ENCODE measurements around the gene KRTAP20-3. TPM values are rescaled to one million over a fixed set of nuclear protein-coding genes. Genes with fewer than 3 reads are reported as not detected.
A peak's percentile ranks its signal among the peaks of the same experiment; 100 is the strongest.

KRTAP20-3 gene
- total and polyA plus RNA-seq, 10 of the 15 experiments (the other 5 are each of a cell fraction or from before 2014, with no cell fraction given): not detected

GRCh38 chr21:30605968-30606367, 36.7 kb upstream of the KRTAP20-3 start:
- intact Hi-C loops (cut with micrococcal nuclease; ENCODE audit: unreplicated experiment): no loop called here
- CTCF ChIA-PET: no interaction called here

GRCh38 chr21:30612132-30612531, 30.5 kb upstream of the KRTAP20-3 start:
- FAIRE-seq (no peak), DNase-seq (ENCODE audit: low read depth, low spot score) (no peak), ATAC-seq (peak; percentile 47)
- ChIA-PET POLR2A (no interaction called here), CTCF (interaction anchor here (1.3 kb wide), 1 partner anchor 106 kb away, joined by 3 read pairs; the partner anchor contains the start of gene KRTAP21-3), SMC1A (ENCODE audit: uncharacterized antibody, unreplicated experiment) (no interaction called here), RAD21 (ENCODE audit: unreplicated experiment) (no interaction called here)
- in situ Hi-C loops (cut with MboI) (no loop called here), intact Hi-C loops (cut with micrococcal nuclease; ENCODE audit: unreplicated experiment) (no loop called here)
- no TSS peak for BruUV-seq (replicated peaks)
- Histone ChIP-seq H3K79me2 (ENCODE audit: control insufficient read depth, insufficient read depth, low read length) (no peaks in the 10 kb centered on the region), H3K27me3 (replicated peaks in 1 of 2; ENCODE audit: control insufficient read depth in 2 of 2, insufficient read depth in 2 of 2, low read length in 1 of 2) (no peaks in the 10 kb centered on the region), H3K9me3 (replicated peaks; ENCODE audit: control insufficient read depth, insufficient read depth, low read length) (no peaks in the 10 kb centered on the region), H2AFZ (ENCODE audit: control insufficient read depth, low read depth, low read length) (no peak overlapping the region), H3K27ac (ENCODE audit: control insufficient read depth, insufficient read depth) (no peak overlapping the region), H4K20me1 (ENCODE audit: control insufficient read depth, insufficient read depth) (no peaks in the 10 kb centered on the region), H3K36me3 (ENCODE audit: control insufficient read depth in 2 of 2, insufficient read depth in 2 of 2, low read length in 1 of 2) (no peaks in the 10 kb centered on the region), H3K4me1 (ENCODE audit: control insufficient read depth, insufficient read depth, low read length) (no peaks in the 10 kb centered on the region), H3K9ac (ENCODE audit: control insufficient read depth, insufficient read depth, low read length) (no peak overlapping the region), H3K4me3 (no peak overlapping the region), H3K4me2 (ENCODE audit: control insufficient read depth, insufficient read depth) (no peak overlapping the region)
- WGBS (ENCODE audit: insufficient coverage, insufficient replicate concordance, low lambda C conversion rate, missing lambda C conversion rate): 49% methylated on average over 2 of the region's 2 CpGs
- TF ChIP-seq ZBTB4 (CRISPR knock-in tag; IDR thresholded peaks at IDR 0.05): no peak
- TF ChIP-seq HSF1 (IDR thresholded peaks at IDR 0.05; ENCODE audit: low read depth, low read length): no peak
- TF ChIP-seq IRF5 (IDR thresholded peaks at IDR 0.05; ENCODE audit: borderline replicate concordance): no peak
- TF ChIP-seq MYC (IDR thresholded peaks at IDR 0.05; ENCODE audit: insufficient read depth, insufficient read length, insufficient replicate concordance, low read length, severe bottlenecking): no peak
- no peak for TF ChIP-seq POLR2AphosphoS5 (IDR thresholded peaks at IDR 0.05; ENCODE audit: low read length)
- TF ChIP-seq KDM1A (IDR thresholded peaks at IDR 0.05; ENCODE audit: borderline replicate concordance): no peak

More at GRCh38 chr21:30605968-30606367, 36.7 kb upstream of the KRTAP20-3 start:
- 24% methylated on average over 2 of the region's 2 CpGs for WGBS (ENCODE audit: insufficient coverage, insufficient replicate concordance, low lambda C conversion rate, missing lambda C conversion rate)
- BruUV-seq (replicated peaks): no TSS peak
- H3K27ac ChIP-seq (ENCODE audit: control insufficient read depth, insufficient read depth): no peak overlapping the region
- no peaks in the 10 kb centered on the region for H3K4me1 ChIP-seq (ENCODE audit: control insufficient read depth, insufficient read depth, low read length)
- no peak for FAIRE-seq
- H3K36me3 ChIP-seq (ENCODE audit: control insufficient read depth in 2 of 2, insufficient read depth in 2 of 2, low read length in 1 of 2): no peaks in the 10 kb centered on the region
- no peaks in the 10 kb centered on the region for H4K20me1 ChIP-seq (ENCODE audit: control insufficient read depth, insufficient read depth)
- H3K9ac ChIP-seq (ENCODE audit: control insufficient read depth, insufficient read depth, low read length): no peak overlapping the region
- ChIA-PET SMC1A (ENCODE audit: uncharacterized antibody, unreplicated experiment) (no interaction called here), POLR2A (no interaction called here), RAD21 (ENCODE audit: unreplicated experiment) (no interaction called here)
- no peak for DNase-seq (ENCODE audit: low read depth, low spot score)
- no peak for TF ChIP-seq ATF2 (IDR thresholded peaks at IDR 0.05; ENCODE audit: low read length)
- TF ChIP-seq BACH1 (IDR thresholded peaks at IDR 0.05; ENCODE audit: borderline replicate concordance): no peak
- TF ChIP-seq POLR2AphosphoS2 (IDR thresholded peaks at IDR 0.05; ENCODE audit: low read depth, low read length): no peak
- H3K79me2 ChIP-seq (ENCODE audit: control insufficient read depth, insufficient read depth, low read length): no peaks in the 10 kb centered on the region
- no peak overlapping the region for H2AFZ ChIP-seq (ENCODE audit: control insufficient read depth, low read depth, low read length)
- H3K4me3 ChIP-seq: no peak overlapping the region
- ATAC-seq: no peak
- in situ Hi-C loops (cut with MboI): no loop called here
- H3K27me3 ChIP-seq (replicated peaks in 1 of 2; ENCODE audit: control insufficient read depth in 2 of 2, insufficient read depth in 2 of 2, low read length in 1 of 2): no peaks in the 10 kb centered on the region
- no peaks in the 10 kb centered on the region; the same call in 2 of the 3 replicates for H3K9me3 ChIP-seq (replicated peaks; ENCODE audit: control insufficient read depth, insufficient read depth, low read length)
- no peak overlapping the region for H3K4me2 ChIP-seq (ENCODE audit: control insufficient read depth, insufficient read depth)

All from GM12878 (cell line).